WI38 (cell line): ENCODE data around the gene OR10G2.
"Not testable (repeated sequence)": the region's sequence is repeated elsewhere in the genome, so short reads cannot be mapped to it uniquely, and the experiment has no call there.

Source experiments
- H3K4me3 ChIP-seq: 2 replicates; pipeline ENCODE4 v1.5.1; 2011; ENCODE audit warnings: low read depth, mild to moderate bottlenecking, control low read depth, low read length
- TF ChIP-seq, protein P1 (sequence below): IDR thresholded peaks from 2 replicates; pipeline ENCODE4 v1.5.1; 2012; ENCODE audit warnings: low read depth, mild to moderate bottlenecking, control low read depth, low read length

The OR10G2 gene

DNA sequence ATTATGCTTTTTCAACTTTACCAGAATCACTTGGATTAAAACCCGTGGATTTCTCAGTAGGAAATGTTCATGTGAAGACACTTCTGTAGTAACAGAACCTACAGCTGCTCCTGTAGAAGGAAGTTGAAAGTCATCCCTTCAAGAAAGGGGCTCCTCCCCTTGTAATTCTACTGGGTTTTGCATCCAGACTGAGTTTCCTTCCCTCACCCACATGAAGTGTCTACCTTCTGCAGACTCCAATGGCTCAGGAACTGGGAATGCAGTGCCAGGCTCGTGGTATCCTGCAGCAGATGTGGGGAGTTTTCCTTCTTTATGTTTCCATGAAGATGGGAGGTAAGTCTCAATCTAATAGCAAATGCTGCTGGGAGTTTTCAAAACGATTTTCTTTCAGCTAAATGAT is 7.9 kb upstream of the OR10G2 start:
- H3K4me3 ChIP-seq: no peak overlapping the region
- TF ChIP-seq, protein P1, sequence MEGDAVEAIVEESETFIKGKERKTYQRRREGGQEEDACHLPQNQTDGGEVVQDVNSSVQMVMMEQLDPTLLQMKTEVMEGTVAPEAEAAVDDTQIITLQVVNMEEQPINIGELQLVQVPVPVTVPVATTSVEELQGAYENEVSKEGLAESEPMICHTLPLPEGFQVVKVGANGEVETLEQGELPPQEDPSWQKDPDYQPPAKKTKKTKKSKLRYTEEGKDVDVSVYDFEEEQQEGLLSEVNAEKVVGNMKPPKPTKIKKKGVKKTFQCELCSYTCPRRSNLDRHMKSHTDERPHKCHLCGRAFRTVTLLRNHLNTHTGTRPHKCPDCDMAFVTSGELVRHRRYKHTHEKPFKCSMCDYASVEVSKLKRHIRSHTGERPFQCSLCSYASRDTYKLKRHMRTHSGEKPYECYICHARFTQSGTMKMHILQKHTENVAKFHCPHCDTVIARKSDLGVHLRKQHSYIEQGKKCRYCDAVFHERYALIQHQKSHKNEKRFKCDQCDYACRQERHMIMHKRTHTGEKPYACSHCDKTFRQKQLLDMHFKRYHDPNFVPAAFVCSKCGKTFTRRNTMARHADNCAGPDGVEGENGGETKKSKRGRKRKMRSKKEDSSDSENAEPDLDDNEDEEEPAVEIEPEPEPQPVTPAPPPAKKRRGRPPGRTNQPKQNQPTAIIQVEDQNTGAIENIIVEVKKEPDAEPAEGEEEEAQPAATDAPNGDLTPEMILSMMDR: no peak

DNA sequence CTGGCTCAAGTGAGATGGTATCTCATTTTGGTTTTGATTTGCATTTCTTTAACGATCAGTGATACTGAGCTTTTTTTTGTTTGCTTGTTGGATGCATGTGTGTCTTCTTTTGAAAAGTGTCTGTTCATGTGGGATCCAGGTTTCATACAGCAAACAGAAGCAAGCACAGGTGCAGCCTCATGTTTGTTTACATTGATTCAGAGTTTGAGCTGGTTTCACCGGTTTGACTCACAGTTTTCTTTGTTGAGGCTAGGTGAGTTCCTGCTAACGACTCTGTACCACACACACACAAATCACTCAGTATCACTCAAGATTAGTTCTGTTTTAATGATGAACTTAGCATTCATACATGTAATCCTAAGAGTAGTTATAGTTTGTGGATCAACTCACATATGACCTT is 3.7 kb downstream of the OR10G2 start:
- TF ChIP-seq, protein P1: no peak
- H3K4me3 ChIP-seq: no peak overlapping the region

DNA sequence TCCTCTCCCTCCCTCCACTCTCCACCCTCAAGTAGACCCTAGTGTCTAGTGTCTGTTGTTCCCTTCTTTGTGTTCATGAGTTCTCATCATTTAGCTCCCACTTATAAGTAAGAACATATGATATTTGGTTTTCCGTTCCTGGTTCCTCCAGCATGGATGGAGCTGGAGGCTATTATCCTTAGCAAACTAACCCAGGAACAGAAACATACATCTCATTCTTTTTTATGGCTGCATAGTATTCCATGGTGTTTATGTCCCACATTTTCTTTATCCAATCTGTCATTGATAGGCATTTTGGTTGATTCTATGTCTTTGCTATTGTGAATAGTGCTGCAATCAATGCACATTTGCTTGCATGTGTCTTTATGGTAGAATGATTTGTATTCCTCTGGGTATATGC is 4.2 kb downstream of the OR10G2 start:
- not testable (repeated sequence) for H3K4me3 ChIP-seq

DNA sequence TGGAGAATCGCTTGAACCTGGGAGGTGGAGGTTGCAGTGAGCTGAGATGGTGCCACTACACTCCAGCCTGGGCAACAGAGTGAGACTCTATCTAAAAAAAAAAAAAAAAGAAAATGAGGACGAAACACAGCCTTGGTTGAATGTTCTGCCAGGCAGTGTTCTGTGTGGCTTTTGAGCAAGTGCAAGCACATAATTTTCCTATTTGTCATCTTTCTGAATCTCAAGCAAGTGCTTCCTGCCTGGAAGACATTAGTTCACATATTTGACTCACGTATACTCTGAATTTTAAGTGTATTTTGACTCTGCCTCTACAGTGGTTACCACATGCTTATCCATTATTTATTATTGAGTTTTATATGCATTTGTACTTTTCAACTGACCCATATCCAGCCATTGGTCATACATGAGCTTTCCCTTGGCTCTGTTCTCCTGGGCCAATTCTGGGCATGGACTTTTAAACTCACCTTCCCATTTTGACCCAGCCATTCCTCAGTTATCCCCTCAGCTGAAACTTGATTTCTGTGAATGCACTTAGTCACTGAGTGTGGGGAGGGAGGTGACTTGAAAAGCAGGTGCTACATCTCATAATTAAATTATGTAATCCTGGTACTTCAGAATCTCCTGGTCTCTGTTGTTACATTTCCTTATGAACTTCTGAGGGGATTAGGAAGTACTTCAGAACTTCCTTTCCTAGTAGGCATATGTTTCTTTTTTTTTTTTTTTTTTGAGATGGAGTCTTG is 8.1 kb downstream of the OR10G2 start:
- TF ChIP-seq, protein P1: no peak
- H3K4me3 ChIP-seq: no peak overlapping the region

DNA sequence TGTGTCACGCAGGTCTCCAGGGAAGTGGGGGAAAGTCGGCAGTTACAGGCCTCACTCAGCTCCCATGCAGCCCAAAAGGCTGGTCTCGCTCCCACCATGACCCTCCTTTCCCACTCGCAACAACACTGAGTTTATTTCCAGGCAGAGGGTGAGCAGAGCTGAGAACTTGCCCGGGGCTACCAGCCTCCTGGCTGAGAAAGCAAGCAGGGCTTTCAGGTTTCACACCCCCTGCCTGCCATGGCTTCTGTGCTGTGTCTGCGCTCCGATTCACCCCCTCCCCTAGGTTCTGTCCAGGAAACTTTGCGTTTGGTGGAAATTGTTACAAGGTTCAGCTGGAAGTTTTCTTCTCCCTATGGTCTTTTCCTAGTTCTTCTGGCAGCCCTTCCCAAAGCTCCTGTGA is 17.1 kb downstream of the OR10G2 start:
- no peak overlapping the region for H3K4me3 ChIP-seq
- TF ChIP-seq, protein P1: no peak

DNA sequence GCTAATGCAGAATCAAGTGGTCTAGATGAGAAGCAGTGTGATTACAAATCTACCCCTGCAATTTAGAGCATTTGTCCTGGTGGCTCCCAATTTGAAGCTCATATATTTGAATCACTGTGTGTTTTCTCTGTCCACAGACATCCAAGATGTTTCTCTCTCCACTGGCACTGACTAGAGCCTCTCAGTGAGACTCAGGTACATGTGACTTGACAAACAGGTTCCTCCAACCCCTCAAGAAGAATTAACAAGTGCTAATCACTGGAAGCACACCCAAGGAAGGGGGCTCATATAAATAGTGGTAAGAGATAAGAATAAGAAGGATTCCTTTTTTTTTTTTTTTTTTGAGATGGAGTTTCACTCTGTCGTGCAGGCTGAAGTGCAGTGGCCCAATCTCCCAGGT is 20.5 kb downstream of the OR10G2 start:
- TF ChIP-seq, protein P1: no peak
- H3K4me3 ChIP-seq: no peak overlapping the region

DNA sequence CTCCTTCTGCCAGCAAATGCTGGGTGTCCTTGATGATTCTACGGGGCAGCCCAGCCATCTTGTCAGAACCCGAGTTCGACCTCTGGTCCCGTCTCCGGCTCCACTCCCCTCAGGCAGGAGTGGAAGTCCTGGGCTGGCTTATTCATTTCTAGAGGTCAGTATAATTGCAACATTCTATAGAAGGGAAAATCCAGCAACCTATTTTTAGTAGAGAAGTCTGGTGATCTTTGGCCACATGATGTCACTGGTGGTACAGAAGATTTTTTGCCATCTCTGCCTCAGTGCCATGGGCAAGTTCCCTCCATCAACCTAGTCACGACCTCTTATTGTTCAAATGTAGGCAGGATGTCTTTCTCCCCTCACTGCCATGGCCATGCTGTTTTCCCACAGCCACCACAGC is 22.4 kb downstream of the OR10G2 start:
- TF ChIP-seq, protein P1: no peak
- H3K4me3 ChIP-seq: no peak overlapping the region

DNA sequence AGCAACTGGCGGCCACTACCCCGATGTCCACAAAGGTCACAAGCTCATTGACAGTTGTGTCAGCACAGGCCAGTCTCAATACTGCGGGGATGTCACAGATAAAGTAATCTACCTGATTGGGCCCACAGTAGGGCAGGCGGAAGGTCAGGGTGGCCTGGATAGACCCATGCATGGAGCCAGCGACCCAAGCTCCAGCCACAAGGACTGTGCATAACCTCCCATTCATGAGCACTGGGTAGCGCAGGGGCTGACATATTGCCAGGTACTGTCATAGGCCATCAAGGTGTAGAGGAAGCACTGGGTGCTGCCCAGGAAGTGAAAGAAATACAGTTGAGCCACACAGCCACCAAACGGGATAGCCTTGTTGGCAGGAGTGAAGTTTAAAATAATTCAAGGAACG is 32.6 kb downstream of the OR10G2 start:
- H3K4me3 ChIP-seq: not testable (repeated sequence)
